ENCODE results near the gene POFUT2.
A peak's percentile ranks its signal among the peaks of the same experiment; 100 is the strongest.

POFUT2 gene

GRCh38 chr21:45297329-45297728 lies 9.6 kb upstream of the POFUT2 start:
- no peak for DNase-seq (ENCODE audit: low read depth)

GRCh38 chr21:45296638-45297037 lies 8.9 kb upstream of the POFUT2 start:
- no peak for DNase-seq (ENCODE audit: low read depth)

GRCh38 chr21:45295576-45296365 lies 8.1 kb upstream of the POFUT2 start:
- DNase-seq (ENCODE audit: low read depth) = no peak

- no peak for DNase-seq (ENCODE audit: low read depth)
Measured at GRCh38 chr21:45294509-45295291, 7.0 kb upstream of the POFUT2 start.

GRCh38 chr21:45293726-45294401 lies 6.2 kb upstream of the POFUT2 start:
- no peak for DNase-seq (ENCODE audit: low read depth)

GRCh38 chr21:45293220-45293725 lies 5.6 kb upstream of the POFUT2 start:
- no peak for DNase-seq (ENCODE audit: low read depth)

- DNase-seq (ENCODE audit: low read depth) = peak; percentile 55
Measured at GRCh38 chr21:45292399-45293219, 4.9 kb upstream of the POFUT2 start.

GRCh38 chr21:45291613-45292398 lies 4.1 kb upstream of the POFUT2 start:
- DNase-seq (ENCODE audit: low read depth) = no peak

- no peak for DNase-seq (ENCODE audit: low read depth)
Measured at GRCh38 chr21:45290948-45291612, 3.4 kb upstream of the POFUT2 start.

GRCh38 chr21:45289655-45290515 lies 2.2 kb upstream of the POFUT2 start:
- DNase-seq (ENCODE audit: low read depth) = no peak

- no peak for DNase-seq (ENCODE audit: low read depth)
Measured at GRCh38 chr21:45289134-45289533, 1.4 kb upstream of the POFUT2 start.

- no peak for DNase-seq (ENCODE audit: low read depth)
Measured at GRCh38 chr21:45288441-45288841, 746 bp upstream of the POFUT2 start.

- no peak for DNase-seq (ENCODE audit: low read depth)
Measured at GRCh38 chr21:45286671-45287437, 841 bp downstream of the POFUT2 start.

- DNase-seq (ENCODE audit: low read depth) = no peak
Measured at GRCh38 chr21:45285266-45285931, 2.3 kb downstream of the POFUT2 start.

- DNase-seq (ENCODE audit: low read depth) = no peak
Measured at GRCh38 chr21:45284456-45284741, 3.3 kb downstream of the POFUT2 start.

GRCh38 chr21:45283611-45284455 lies 3.9 kb downstream of the POFUT2 start:
- no peak for DNase-seq (ENCODE audit: low read depth)

GRCh38 chr21:45283035-45283610 lies 4.6 kb downstream of the POFUT2 start:
- no peak for DNase-seq (ENCODE audit: low read depth)

All from stimulated activated CD8-positive, alpha-beta memory T cell treated with anti-CD3 and anti-CD28 coated beads, Interleukin-12 subunit alpha, Interleukin-12 subunit beta, amount 100 ng/mL, for 4 hours (primary cell).